Medulla oblongata (tissue), 1 donor: Measurements from ENCODE around the gene ZNF324B.
"Not testable (repeated sequence)": the region's sequence is repeated elsewhere in the genome, so short reads cannot be mapped to it uniquely, and the experiment has no call there.

ENCODE experiments used
- DNase-seq: peaks from one replicate; pipeline ENCODE4 v3.0.0-alpha.2; 2015; ENCODE audit errors: extremely low spot score

The ZNF324B gene

GRCh38 chr19:58451358-58452101, at the start of gene ZNF324B:
Gene ZNF324B (plus strand): TSS chr19:58451622. CDS start chr19:58453702, 2,080 bp downstream.
- peak; percentile 98 for DNase-seq

DNA sequence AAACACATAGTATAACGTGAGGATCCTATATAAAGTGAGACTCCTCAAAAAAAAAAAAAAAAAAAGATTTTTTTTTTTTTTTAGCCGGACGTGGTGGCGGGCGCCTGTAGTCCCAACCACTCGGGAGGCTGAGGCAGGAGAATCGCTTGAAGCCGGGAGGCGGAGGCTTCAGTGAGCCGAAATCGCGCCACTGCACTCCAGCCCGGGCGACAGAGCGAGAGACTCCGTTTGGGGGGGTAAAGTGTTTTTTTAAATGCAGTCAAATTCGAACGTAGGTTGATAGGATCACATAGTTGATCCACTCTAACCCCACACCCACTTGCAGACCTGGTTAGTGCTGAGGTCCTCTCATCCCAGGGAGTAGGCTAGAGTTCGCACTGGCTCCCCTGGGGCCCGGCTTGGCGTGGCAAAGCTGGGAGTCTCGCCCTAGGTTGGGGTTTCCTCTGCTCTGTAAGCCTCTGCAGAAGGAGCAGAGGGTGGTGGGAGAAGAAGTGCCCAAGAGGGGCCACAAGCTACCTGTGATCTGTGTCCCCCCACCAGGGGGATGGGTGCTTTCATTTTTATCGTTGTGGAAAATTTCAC, 49.5 kb upstream of the ZNF324B start:
- no peak for DNase-seq

GRCh38 chr19:58403920-58404478, 47.4 kb upstream of the ZNF324B start:
- DNase-seq = not testable (repeated sequence)

- no peak for DNase-seq
Measured at GRCh38 chr19:58406818-58407657, 44.4 kb upstream of the ZNF324B start.

DNA sequence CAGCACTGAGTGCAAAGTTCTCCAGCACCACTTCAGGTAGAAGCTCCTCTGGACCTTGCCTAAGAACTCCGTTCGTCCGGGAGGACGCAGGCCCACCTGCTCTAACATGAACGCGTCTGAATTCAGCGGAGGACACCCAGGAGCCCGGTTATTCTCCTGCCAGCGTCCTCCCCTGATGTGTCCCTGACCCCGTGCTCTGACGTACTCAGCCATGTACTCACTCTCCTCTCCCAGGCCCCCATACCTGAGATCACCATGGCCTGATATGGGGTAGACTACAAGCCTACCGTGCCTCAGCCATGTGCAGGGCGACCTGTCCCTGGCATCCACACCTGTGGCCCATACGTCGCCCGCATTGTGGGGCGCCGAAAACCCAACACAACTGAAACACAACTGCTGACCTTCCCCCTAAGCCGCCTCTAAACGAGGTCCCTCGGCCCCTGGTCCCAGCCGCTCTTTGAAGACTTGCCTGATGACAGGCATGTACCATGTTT, 43.7 kb upstream of the ZNF324B start:
- DNase-seq = no peak

DNA sequence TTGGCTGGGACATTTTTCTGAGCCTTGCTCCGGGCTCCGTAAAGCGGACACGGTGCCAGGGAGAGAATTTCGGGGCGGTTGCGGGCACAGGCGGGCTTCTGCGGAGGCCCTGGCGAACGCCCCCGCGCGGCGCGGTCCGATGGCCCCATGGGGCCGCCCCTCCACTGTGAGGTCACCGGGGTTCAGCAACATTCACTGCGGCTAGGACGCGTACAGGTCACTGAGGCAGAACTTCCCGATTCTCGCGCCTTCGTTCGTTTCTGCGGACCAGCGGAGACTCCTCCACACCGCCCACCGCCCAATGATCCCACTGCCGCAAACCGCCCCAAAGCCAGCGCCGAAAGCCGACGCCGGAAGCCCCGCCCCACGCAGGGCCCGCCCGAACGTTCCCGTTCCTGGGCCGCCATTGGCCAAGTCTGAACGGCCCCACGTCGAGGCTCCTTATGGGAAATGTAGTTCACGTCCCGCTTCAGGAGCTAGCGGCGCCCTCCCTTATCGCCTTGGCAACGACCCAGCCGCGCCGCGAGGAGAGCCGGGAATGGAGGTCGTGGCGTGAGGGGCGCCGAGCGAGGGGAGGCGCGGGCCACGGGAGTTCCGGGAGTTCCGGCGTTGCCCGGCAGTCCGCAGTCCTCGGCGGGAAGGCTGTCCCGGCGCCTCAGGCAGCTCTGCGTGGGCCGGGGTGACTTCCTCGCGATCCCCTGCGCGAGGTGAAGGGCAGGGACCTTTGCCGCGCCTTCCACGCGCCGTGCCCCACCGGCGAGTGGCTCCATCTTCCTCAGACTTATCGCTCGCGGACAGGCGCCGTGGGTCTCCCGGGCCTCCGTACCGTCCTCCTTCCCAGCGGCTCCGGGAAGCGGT, 43.0 kb upstream of the ZNF324B start, which contains the start of gene ZNF584:
Gene ZNF584 (plus strand): TSS at position 498 of the 858 bp plus-strand sequence. CDS start 499 bp downstream, outside the sequence.
- DNase-seq = peak; percentile 98

- no peak for DNase-seq
Measured at GRCh38 chr19:58409010-58409790, 42.2 kb upstream of the ZNF324B start.

DNA sequence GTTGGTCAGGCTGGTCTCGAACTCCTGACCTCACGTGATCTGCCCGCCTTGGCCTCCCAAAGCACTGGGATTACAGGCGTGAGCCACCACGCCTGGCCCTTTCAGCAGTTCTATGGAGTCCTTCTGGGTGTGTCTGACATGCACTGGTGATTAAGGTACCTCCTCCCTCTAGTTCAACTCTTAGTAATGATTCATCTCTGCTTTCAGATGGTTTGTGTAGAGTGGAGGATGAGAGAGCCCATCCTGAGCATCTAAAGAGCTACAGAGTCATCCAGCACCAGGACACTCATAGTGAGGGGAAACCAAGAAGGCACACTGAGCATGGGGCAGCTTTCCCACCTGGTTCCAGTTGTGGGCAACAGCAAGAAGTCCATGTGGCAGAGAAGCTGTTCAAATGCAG, 34.8 kb upstream of the ZNF324B start:
- DNase-seq = no peak

- no peak for DNase-seq
Measured at GRCh38 chr19:58417071-58417470, 34.4 kb upstream of the ZNF324B start.

DNA sequence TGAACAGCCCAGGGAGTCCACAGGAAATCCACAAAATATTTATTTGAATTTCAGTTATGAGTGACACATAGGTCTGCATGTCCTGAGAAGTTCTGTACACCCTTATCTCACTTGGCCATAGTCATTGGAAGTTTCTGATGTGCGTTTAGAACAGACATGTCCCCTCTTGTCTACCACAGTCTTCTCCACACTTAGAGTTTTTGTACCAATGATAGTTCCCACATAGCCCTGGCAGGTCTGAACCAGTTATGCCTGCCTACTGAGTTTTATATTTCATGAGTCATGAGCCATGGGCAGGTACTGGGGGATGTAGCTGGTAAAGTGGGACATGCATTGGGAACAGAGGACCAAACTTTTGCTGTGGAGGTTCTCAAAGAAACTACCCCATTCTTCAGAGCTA, 22.8 kb upstream of the ZNF324B start:
- no peak for DNase-seq

DNA sequence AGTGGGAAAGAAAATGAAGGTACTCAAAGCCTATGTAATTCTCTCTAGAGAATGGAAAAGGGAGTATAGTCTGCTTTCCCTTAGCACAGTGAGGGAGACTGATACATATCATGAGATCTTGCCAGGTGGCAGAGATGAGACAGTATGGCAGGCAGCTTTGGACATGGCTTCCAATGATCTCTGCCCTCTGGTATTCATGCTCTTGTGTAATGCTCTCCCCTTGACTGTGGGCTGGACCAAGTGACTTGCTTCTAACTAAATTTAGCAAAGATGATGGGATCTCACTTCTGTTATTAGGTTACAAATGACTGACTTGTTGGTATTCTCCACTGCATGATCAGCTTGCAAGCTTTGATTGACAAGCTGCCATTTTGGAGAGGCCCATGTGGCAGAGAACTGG, 21.7 kb upstream of the ZNF324B start:
- DNase-seq = no peak

DNA sequence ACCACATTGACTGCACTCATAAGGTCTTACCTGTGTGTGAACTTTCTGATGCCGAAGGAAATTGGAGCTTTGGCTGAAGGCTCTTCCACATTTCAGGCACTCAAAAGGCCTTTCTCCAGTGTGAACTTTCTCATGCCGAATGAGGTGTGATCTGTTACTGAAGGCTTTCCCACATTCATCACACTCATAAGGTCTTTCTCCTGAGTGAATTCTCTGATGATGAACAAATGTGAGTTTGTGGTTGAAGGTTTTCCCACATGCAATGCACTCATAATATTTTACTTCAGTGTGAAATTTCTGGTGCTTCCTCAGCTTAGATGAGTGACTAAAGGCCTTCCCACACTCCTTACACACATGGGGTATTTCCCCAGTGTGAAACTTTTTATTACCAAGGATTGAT, 17.2 kb upstream of the ZNF324B start:
- no peak for DNase-seq

DNA sequence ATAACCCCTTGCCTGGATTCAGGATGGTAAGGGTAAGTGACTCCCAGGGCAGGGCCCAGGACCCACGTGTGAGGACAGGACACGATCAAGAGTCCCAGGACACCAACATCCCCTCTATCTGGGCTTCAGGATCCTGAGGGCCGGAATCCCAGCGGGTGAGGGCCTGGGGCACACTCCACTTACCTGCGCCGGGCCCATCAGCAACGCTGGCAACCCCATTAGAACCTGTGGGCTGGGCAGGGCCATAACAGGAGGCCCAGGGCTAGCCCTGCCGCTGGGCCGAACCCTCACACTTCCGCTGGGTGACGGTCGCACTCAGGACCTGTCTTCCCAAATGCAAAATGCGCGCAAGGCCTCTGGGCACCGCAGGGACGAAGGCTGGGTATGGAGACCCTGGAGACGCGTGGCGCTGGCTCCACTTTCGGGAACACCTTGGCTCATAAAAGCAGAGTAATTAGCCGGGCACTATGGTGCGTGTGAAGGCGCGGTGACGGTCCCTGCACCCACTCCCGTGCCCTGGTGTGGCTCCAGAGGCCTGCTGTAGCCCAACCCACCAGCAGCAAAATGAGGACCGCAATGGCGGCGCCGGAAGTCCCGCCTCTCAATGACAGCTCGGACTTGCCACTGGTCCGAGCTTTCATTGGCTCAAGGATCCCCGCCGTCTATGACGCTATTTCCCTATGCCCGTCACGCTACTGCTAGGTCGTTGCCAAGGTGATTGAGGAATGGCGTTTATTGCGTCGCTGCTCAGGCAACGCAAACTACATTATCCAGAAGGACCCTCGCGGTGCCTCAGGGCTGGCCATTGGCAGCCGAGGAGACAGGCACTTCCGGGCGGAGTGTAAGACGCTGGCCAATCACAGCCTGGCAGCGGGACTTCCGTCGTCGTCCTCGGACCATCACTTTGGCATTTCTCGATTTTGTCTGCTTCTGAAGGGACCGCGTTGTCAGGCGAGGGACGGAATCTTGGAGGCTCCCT, 11.6 kb upstream of the ZNF324B start, which contains the start of gene ZNF132:
Gene ZNF132 (minus strand): TSS at position 578 of the 979 bp plus-strand sequence. CDS start 332 bp downstream, at position 246.
- peak; percentile 100 for DNase-seq

DNA sequence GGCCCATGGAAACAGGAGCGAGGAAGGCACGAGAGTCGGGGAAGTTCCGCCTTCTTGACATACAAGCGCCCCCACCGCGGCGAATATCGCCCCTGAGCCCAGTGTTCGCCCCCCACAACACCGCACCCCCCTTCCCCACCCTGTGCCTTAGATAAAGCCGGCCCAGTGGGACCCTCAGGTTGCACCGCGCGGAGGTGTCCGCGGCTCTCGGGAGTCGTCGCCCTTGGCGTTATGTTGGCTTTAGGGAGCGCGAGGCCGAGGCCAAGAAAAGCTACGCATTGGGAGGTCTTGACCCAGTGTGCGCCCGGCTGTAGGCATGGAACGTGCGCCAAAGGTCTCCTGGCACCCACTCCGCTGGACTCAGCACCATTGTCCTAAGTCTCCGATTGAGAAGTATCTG, 10.9 kb upstream of the ZNF324B start:
- no peak for DNase-seq

DNA sequence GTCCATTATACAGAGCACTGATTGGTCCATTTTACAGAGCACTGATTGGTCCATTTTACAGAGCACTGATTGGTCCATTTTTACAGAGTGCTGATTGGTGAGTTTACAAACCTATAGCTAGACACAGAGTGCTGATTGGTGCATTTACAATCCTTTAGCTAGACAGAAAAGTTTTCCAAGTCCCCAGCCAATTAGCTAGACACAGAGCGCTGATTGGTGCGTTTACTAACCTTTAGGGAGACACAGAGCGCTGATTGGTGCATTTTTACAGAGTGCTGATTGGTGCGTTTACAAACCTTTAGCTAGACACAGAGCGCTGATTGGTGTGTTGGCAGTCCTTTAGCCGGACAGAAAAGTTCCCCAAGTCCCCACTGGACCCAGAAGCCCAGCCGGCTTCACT, 8.4 kb upstream of the ZNF324B start:
- not testable (repeated sequence) for DNase-seq

DNA sequence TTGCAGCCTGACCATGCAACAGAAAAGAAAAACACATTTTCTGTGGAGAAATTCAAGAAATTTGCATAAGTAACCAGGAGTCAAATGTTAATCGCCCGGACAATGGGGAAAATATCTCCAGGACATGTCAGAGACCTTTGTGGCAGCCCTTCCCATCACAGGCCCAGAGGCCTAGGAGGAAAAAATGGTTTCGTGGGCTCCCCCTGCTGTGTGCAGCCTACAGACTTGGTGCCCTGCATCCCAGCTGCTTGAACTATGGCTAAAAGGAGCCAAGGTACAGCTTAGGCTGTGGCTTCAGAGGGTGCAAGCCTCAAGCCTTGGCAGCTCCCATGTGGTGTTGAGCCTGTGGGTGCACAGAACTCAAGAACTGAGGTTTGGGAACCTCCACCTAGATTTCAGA, 2.6 kb upstream of the ZNF324B start:
- DNase-seq = not testable (repeated sequence)

DNA sequence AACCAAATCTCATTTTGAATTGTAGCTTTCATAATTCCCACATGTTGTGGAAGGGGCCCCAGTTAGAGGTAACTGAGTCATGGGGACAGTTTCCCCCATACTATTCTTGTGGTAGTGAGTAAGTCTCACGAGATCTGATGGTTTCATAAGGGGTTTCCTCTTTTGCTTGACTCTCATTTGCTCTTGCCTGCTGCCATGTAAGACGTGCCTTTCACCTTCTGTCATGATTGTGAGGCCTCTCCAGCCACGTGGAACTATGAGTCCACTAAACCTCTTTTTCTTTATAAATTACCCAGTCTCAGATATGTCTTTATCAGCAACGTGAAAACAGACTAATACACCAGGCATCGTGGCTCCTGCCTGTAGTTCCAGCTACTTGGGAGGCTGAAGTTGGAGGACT, 1.4 kb upstream of the ZNF324B start:
- not testable (repeated sequence) for DNase-seq

DNA sequence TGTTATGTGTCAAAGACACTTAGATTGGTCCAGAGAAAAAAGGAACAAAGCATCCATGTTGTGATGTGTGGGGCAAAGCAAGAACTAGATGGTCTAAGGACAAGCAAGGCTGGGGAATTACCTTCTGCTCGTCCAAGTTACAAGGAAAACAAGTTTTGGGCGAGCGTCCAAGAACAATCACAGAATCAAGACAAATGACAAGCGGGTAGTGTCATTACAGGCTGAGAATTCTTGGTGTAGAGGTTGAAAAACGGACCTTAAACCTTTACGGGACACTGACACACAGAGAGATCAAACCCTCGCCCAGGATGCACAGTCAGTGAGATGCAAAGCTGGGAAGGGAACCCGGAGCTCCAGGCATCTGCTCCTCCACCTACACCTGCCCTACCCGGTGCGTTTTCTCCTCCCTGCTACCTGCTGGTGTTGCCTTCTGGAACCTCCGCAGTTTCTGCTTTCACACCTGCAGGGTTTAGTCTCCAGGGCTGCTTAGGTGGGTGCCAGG, 515 bp upstream of the ZNF324B start:
- peak; percentile 17 for DNase-seq

DNA sequence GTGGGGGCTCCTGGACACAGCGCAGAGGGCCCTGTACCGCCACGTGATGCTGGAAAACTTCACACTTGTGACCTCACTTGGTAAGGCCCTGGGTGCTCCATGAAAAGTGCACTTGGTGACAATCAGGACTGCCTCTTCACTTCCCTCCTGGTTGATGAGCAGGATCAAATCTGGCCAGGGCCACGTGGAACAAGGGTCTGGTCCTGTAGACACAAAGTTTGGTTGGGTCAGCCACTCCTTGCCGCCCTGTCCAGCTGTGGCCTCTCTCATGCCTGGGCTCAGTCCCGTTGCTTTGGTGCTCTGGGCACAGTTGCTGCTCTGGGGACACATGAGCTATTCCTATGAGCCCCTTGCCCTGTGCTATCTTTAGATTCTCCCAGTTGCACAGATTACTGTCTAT, 2.3 kb downstream of the ZNF324B start:
- no peak for DNase-seq
